WTC11 (cell line): ENCODE measurements around the gene PHOSPHO1. TPM values are rescaled to one million over a fixed set of nuclear protein-coding genes. Genes with fewer than 3 reads are reported as not detected.

ENCODE experiments used
- ATAC-seq: fragments of 200-7000 bp; cut with Tn5 transposase; 2 replicates; pipeline ENCODE4 v1.10.0; 2021; ENCODE audit warnings: mild to moderate bottlenecking, moderate library complexity
- CTCF ChIA-PET: fragments of 300-600 bp; sonication (Branson Sonifier 250); formaldehyde crosslinking; loops from one replicate; lab custom pipeline; 2021; ENCODE audit warnings: antibody characterized with exemption; lab: Charles Lee
- POLR2A ChIA-PET: fragments of 350-600 bp; sonication (Branson Sonifier 250); formaldehyde crosslinking; loops from one replicate; lab custom pipeline; 2021; ENCODE audit warnings: antibody characterized with exemption; lab: Charles Lee
- DNase-seq: peaks from one replicate; pipeline ENCODE4 v3.0.0; 2021; ENCODE audit warnings: low spot score
- H3K27ac Mint-ChIP-seq: 2 replicates; pipeline ENCODE4 v1.8.0; 2021; ENCODE audit warnings: mixed read lengths
- H3K27me3 Mint-ChIP-seq: 2 replicates; pipeline ENCODE4 v1.8.0; 2021; ENCODE audit warnings: low read depth, mild to moderate bottlenecking, moderate library complexity, mixed read lengths
- H3K36me3 Mint-ChIP-seq: 2 replicates; pipeline ENCODE4 v1.8.0; 2021; ENCODE audit warnings: mixed read lengths
- H3K4me1 Mint-ChIP-seq: 2 replicates; pipeline ENCODE4 v1.8.0; 2022; ENCODE audit warnings: mixed read lengths
- H3K4me3 Mint-ChIP-seq: 2 replicates; pipeline ENCODE4 v1.8.0; 2021; ENCODE audit warnings: mild to moderate bottlenecking, moderate library complexity, mixed read lengths
- H3K9me3 Mint-ChIP-seq: 2 replicates; pipeline ENCODE4 v1.8.0; 2021; ENCODE audit warnings: mixed read lengths
- ATF1 ChIP-seq: sonication (generic); formaldehyde crosslinking; IDR thresholded peaks from 2 replicates; pipeline ENCODE4 v1.8.1; 2023; ENCODE audit warnings: mild to moderate bottlenecking, moderate library complexity, missing genetic modification reagents
- ATF6 ChIP-seq: sonication (generic); formaldehyde crosslinking; IDR thresholded peaks from 2 replicates; pipeline ENCODE4 v1.8.1; 2023; ENCODE audit warnings: mild to moderate bottlenecking, missing genetic modification reagents
- CBFB ChIP-seq: sonication (generic); formaldehyde crosslinking; IDR thresholded peaks from 2 replicates; pipeline ENCODE4 v1.8.1; 2022; ENCODE audit warnings: mild to moderate bottlenecking, low read depth, missing genetic modification reagents
- E2F5 ChIP-seq: sonication (generic); formaldehyde crosslinking; IDR thresholded peaks from 2 replicates; pipeline ENCODE4 v1.8.1; 2022; ENCODE audit warnings: mild to moderate bottlenecking, moderate library complexity, missing genetic modification reagents
- EMX1 ChIP-seq: fragments of 250-450 bp; sonication (Bioruptor Pico); IDR thresholded peaks from 2 replicates; pipeline ENCODE4 v1.8.0; 2021; ENCODE audit warnings: mild to moderate bottlenecking
- HMGA2 ChIP-seq: fragments of 250-450 bp; sonication (Bioruptor Pico); IDR thresholded peaks from 2 replicates; pipeline ENCODE4 v1.4.0; 2021; ENCODE audit warnings: mild to moderate bottlenecking, moderate library complexity
- JUN ChIP-seq: sonication (generic); formaldehyde crosslinking; IDR thresholded peaks from 2 replicates; pipeline ENCODE4 v1.8.0; 2023; ENCODE audit warnings: mild to moderate bottlenecking, missing genetic modification reagents
- NFE2L1 ChIP-seq: sonication (generic); formaldehyde crosslinking; IDR thresholded peaks from 2 replicates; pipeline ENCODE4 v1.8.1; 2023; ENCODE audit warnings: missing genetic modification reagents
- RELA ChIP-seq: sonication (generic); formaldehyde crosslinking; IDR thresholded peaks from 2 replicates; pipeline ENCODE4 v1.8.1; 2022; ENCODE audit warnings: missing genetic modification reagents, mild to moderate bottlenecking, borderline replicate concordance
- SMAD4 ChIP-seq: sonication (generic); formaldehyde crosslinking; IDR thresholded peaks from 2 replicates; pipeline ENCODE4 v1.8.0; 2022; ENCODE audit warnings: mild to moderate bottlenecking, missing genetic modification reagents
- TEAD1 ChIP-seq: sonication (generic); formaldehyde crosslinking; IDR thresholded peaks from 2 replicates; pipeline ENCODE4 v1.8.0; 2022; ENCODE audit warnings: mild to moderate bottlenecking, missing genetic modification reagents
- TP53 ChIP-seq: sonication (generic); formaldehyde crosslinking; IDR thresholded peaks from 2 replicates; pipeline ENCODE4 v1.8.1; 2023; ENCODE audit warnings: mild to moderate bottlenecking, missing genetic modification reagents
- ZNF232 ChIP-seq: sonication (generic); formaldehyde crosslinking; IDR thresholded peaks from 2 replicates; pipeline ENCODE4 v1.8.0; 2022; ENCODE audit warnings: mild to moderate bottlenecking, missing genetic modification reagents
- ZNF396 ChIP-seq: fragments of 250-450 bp; sonication (Bioruptor Pico); IDR thresholded peaks from 2 replicates; pipeline ENCODE4 v1.8.0; 2021; ENCODE audit warnings: mild to moderate bottlenecking, moderate library complexity, borderline replicate concordance
- total RNA-seq: library from RNA; stranded (reverse); gene quantifications from 3 replicates; pipeline ENCODE4 v1.2.3, GENCODE V29; 2021
- TF ChIP-seq, protein P1 (sequence below): sonication (generic); formaldehyde crosslinking; IDR thresholded peaks from 2 replicates; pipeline ENCODE4 v1.8.1; 2022; ENCODE audit warnings: low read depth, mild to moderate bottlenecking, moderate library complexity, missing genetic modification reagents, borderline replicate concordance
- TF ChIP-seq, protein P2 (sequence below): fragments of 250-450 bp; sonication (Bioruptor Pico); IDR thresholded peaks from 2 replicates; pipeline ENCODE4 v1.9.0; 2021; ENCODE audit warnings: mild to moderate bottlenecking
- TF ChIP-seq, protein P3 (sequence below): sonication (generic); formaldehyde crosslinking; IDR thresholded peaks from 2 replicates; pipeline ENCODE4 v1.8.1; 2023; ENCODE audit warnings: mild to moderate bottlenecking, missing genetic modification reagents
- TF ChIP-seq, protein P4 (sequence below): fragments of 250-450 bp; sonication (Bioruptor Pico); IDR thresholded peaks from 2 replicates; pipeline ENCODE4 v2.1.2; 2022; ENCODE audit warnings: mild to moderate bottlenecking, moderate library complexity
- TF ChIP-seq, protein P5 (sequence below): fragments of 250-450 bp; sonication (Bioruptor Pico); IDR thresholded peaks from 2 replicates; pipeline ENCODE4 v1.9.0; 2021; ENCODE audit warnings: mild to moderate bottlenecking, borderline replicate concordance

The PHOSPHO1 gene
- total RNA-seq, 1 experiment from 2014 or later = 0.81 TPM

DNA sequence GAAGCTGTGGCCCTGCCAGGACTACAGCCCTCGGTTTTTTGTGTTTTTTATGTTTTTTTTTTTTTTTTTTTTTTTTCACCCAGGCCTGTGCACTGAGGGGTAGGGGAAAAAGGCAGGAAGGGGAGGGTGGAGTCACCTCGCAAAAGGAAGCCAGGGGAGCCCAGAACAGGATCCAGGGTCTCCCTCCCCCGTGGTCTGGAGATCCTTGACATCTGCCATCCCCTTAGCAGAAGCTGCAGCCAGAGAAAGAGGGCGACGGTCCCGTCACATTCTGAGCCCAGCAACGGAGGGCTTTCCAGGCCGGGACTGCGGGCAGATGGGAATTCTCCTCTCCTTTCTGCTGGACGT, 29.1 kb upstream of the PHOSPHO1 start (continued):
- TF ChIP-seq RELA (CRISPR knock-in tag) (no peak), EMX1 (CRISPR knock-in tag) (no peak), ATF6 (no peak)

- ChIA-PET POLR2A (no interaction called here), CTCF (interaction anchor here (2.6 kb wide), 1 partner anchor 18 kb away, joined by 19 read pairs; no protein-coding TSS in a partner anchor)
- H3K27ac Mint-ChIP-seq = no peak overlapping the region
- no peaks in the 10 kb centered on the region for H3K9me3 Mint-ChIP-seq
- ATAC-seq (no peak), DNase-seq (no peak)
- no peaks in the 10 kb centered on the region for H3K36me3 Mint-ChIP-seq
- H3K4me3 Mint-ChIP-seq = no peak overlapping the region
- H3K27me3 Mint-ChIP-seq = peaks cover 27% of the 10 kb centered on the region
- TF ChIP-seq, protein P1, sequence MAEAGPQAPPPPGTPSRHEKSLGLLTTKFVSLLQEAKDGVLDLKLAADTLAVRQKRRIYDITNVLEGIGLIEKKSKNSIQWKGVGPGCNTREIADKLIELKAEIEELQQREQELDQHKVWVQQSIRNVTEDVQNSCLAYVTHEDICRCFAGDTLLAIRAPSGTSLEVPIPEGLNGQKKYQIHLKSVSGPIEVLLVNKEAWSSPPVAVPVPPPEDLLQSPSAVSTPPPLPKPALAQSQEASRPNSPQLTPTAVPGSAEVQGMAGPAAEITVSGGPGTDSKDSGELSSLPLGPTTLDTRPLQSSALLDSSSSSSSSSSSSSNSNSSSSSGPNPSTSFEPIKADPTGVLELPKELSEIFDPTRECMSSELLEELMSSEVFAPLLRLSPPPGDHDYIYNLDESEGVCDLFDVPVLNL (CRISPR knock-in tag) = no peak
- TF ChIP-seq ATF1 (CRISPR knock-in tag) (no peak), ZNF396 (CRISPR knock-in tag) (no peak), ZNF232 (CRISPR knock-in tag) (no peak), CBFB (no peak)
- peaks cover 8% of the 10 kb centered on the region for H3K4me1 Mint-ChIP-seq
Measured at GRCh38 chr17:49258394-49258793, 27.8 kb upstream of the PHOSPHO1 start.

DNA sequence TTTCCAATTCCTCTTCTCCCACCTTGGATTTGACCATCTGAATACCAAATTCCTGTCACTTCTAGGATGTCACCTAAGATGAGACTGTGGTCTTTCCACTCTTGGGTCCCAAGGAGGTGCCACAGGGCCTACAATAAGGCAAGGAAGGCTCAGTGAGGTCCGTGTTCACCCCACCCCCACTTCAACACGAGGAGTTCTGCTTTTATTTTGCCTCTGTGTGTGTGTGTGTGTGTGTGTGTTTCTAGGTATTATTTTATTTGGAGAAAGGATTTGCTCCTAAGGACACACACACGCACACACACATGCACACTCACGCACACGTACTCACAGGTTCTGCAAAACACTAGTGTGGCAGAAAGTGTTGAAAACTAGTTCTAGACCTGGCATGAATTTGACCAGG, 24.5 kb upstream of the PHOSPHO1 start:
- Mint-ChIP-seq H3K27me3 (peaks cover 14% of the 10 kb centered on the region), H3K36me3 (no peaks in the 10 kb centered on the region), H3K4me1 (no peaks in the 10 kb centered on the region), H3K4me3 (no peak overlapping the region), H3K27ac (no peak overlapping the region), H3K9me3 (no peaks in the 10 kb centered on the region)
- TF ChIP-seq JUN (CRISPR knock-in tag) (no peak), NFE2L1 (CRISPR knock-in tag) (no peak), HMGA2 (CRISPR knock-in tag) (no peak), SMAD4 (CRISPR knock-in tag) (no peak), ATF1 (CRISPR knock-in tag) (no peak), E2F5 (CRISPR knock-in tag) (no peak), TEAD1 (CRISPR knock-in tag) (no peak), TP53 (no peak)
- TF ChIP-seq, protein P2, sequence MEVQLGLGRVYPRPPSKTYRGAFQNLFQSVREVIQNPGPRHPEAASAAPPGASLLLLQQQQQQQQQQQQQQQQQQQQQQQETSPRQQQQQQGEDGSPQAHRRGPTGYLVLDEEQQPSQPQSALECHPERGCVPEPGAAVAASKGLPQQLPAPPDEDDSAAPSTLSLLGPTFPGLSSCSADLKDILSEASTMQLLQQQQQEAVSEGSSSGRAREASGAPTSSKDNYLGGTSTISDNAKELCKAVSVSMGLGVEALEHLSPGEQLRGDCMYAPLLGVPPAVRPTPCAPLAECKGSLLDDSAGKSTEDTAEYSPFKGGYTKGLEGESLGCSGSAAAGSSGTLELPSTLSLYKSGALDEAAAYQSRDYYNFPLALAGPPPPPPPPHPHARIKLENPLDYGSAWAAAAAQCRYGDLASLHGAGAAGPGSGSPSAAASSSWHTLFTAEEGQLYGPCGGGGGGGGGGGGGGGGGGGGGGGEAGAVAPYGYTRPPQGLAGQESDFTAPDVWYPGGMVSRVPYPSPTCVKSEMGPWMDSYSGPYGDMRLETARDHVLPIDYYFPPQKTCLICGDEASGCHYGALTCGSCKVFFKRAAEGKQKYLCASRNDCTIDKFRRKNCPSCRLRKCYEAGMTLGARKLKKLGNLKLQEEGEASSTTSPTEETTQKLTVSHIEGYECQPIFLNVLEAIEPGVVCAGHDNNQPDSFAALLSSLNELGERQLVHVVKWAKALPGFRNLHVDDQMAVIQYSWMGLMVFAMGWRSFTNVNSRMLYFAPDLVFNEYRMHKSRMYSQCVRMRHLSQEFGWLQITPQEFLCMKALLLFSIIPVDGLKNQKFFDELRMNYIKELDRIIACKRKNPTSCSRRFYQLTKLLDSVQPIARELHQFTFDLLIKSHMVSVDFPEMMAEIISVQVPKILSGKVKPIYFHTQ = no peak
- TF ChIP-seq, protein P3, sequence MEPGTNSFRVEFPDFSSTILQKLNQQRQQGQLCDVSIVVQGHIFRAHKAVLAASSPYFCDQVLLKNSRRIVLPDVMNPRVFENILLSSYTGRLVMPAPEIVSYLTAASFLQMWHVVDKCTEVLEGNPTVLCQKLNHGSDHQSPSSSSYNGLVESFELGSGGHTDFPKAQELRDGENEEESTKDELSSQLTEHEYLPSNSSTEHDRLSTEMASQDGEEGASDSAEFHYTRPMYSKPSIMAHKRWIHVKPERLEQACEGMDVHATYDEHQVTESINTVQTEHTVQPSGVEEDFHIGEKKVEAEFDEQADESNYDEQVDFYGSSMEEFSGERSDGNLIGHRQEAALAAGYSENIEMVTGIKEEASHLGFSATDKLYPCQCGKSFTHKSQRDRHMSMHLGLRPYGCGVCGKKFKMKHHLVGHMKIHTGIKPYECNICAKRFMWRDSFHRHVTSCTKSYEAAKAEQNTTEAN (CRISPR knock-in tag) = no peak
- TF ChIP-seq, protein P4, sequence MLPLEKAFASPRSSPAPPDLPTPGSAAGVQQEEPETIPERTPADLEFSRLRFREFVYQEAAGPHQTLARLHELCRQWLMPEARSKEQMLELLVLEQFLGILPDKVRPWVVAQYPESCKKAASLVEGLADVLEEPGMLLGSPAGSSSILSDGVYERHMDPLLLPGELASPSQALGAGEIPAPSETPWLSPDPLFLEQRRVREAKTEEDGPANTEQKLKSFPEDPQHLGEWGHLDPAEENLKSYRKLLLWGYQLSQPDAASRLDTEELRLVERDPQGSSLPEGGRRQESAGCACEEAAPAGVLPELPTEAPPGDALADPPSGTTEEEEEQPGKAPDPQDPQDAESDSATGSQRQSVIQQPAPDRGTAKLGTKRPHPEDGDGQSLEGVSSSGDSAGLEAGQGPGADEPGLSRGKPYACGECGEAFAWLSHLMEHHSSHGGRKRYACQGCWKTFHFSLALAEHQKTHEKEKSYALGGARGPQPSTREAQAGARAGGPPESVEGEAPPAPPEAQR (CRISPR knock-in tag) = no peak
- TF ChIP-seq, protein P5, sequence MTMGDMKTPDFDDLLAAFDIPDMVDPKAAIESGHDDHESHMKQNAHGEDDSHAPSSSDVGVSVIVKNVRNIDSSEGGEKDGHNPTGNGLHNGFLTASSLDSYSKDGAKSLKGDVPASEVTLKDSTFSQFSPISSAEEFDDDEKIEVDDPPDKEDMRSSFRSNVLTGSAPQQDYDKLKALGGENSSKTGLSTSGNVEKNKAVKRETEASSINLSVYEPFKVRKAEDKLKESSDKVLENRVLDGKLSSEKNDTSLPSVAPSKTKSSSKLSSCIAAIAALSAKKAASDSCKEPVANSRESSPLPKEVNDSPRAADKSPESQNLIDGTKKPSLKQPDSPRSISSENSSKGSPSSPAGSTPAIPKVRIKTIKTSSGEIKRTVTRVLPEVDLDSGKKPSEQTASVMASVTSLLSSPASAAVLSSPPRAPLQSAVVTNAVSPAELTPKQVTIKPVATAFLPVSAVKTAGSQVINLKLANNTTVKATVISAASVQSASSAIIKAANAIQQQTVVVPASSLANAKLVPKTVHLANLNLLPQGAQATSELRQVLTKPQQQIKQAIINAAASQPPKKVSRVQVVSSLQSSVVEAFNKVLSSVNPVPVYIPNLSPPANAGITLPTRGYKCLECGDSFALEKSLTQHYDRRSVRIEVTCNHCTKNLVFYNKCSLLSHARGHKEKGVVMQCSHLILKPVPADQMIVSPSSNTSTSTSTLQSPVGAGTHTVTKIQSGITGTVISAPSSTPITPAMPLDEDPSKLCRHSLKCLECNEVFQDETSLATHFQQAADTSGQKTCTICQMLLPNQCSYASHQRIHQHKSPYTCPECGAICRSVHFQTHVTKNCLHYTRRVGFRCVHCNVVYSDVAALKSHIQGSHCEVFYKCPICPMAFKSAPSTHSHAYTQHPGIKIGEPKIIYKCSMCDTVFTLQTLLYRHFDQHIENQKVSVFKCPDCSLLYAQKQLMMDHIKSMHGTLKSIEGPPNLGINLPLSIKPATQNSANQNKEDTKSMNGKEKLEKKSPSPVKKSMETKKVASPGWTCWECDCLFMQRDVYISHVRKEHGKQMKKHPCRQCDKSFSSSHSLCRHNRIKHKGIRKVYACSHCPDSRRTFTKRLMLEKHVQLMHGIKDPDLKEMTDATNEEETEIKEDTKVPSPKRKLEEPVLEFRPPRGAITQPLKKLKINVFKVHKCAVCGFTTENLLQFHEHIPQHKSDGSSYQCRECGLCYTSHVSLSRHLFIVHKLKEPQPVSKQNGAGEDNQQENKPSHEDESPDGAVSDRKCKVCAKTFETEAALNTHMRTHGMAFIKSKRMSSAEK = no peak
- CTCF ChIA-PET = interaction anchor here (0.6 to 1.9 kb wide), 3 partner anchors 22 to 177 kb away, joined by 4 to 7 read pairs (median 6); no protein-coding TSS in a partner anchor
- ATAC-seq (no peak), DNase-seq (no peak)
- POLR2A ChIA-PET = interaction anchor here (0.5 kb wide), 1 partner anchor 115 kb away, joined by 3 read pairs; no protein-coding TSS in a partner anchor
